Esophagus squamous epithelium (tissue), 5 donors: ENCODE measurements around the gene IGF1R. TPM values are rescaled to one million over a fixed set of nuclear protein-coding genes. Genes with fewer than 3 reads are reported as not detected.

ENCODE experiments used
- DNase-seq: peaks from one replicate; lab custom pipeline; 2025; lab: John Stamatoyannopoulos, UW
- H3K27ac ChIP-seq, 4 donors: fragments of 200-600 bp; sonication (generic); one replicate each; pipeline ENCODE4 v1.5.1; 2016 to 2019; ENCODE audit warnings: mild to moderate bottlenecking in 1 of 4
- H3K27me3 ChIP-seq, 4 donors: fragments of 200-600 bp; sonication (generic); 1 replicate in 3 of 4; 2 replicates in 1 of 4; pipeline versions ENCODE4 v1.5.1 to v1.6.0; 2017 to 2021; ENCODE audit warnings: antibody characterized with exemption in 1 of 4
- H3K36me3 ChIP-seq, 3 donors: fragments of 200-600 bp; sonication (generic); one replicate each; pipeline ENCODE4 v1.5.1; 2016 to 2019
- H3K4me1 ChIP-seq, 3 donors: fragments of 200-600 bp; sonication (generic); one replicate each; pipeline ENCODE4 v1.5.1; 2017 to 2019
- H3K4me3 ChIP-seq, 4 donors: fragments of 200-600 bp; sonication (generic); 1 replicate in 3 of 4; 2 replicates in 1 of 4; pipeline ENCODE4 v1.5.1; 2016 to 2019; ENCODE audit warnings: mild to moderate bottlenecking in 2 of 4, moderate library complexity in 1 of 4
- H3K9me3 ChIP-seq, 3 donors: fragments of 200-600 bp; sonication (generic); one replicate each; pipeline ENCODE4 v1.5.1; 2016 to 2019
- CTCF ChIP-seq, 6 experiments: fragments of 450-650 bp in 4 of 6; fragments of 200-600 bp in 2 of 6; sonication (generic) in 2 of 6; IDR thresholded peaks; one replicate each; pipeline ENCODE4 v1.5.1; 2016 to 2019; ENCODE audit warnings: antibody characterized with exemption in 6 of 6, mild to moderate bottlenecking in 4 of 6, moderate library complexity in 4 of 6
- POLR2A ChIP-seq, 4 donors: fragments of 450-650 bp; IDR thresholded peaks; one replicate each; pipeline ENCODE4 v1.6.1; 2017; ENCODE audit warnings: antibody characterized with exemption in 4 of 4, mild to moderate bottlenecking in 4 of 4, moderate library complexity in 3 of 4
- WGBS, 2 donors: methylation state at CpG; one replicate each; pipeline ENCODE4 v1.1.5; 2018; 5-methylcytosine and 5-hydroxymethylcytosine counted together
- intact Hi-C: fragments of 100-400 bp; cut with DNase I; formaldehyde crosslinking; loops from one replicate; pipeline ENCODE4 v1.15.0; 2022
- total RNA-seq, 4 donors: library from RNA; depleted of rRNA; stranded (reverse); fragments of >200 nt; gene quantifications; one replicate each; pipeline ENCODE4 v1.1.0, GENCODE V29; 2016
- donor health status: DM: yes; HTN: yes; CAD: no.

Gene IGF1R
- total RNA-seq, 4 donors from 2014 or later: 20.5 to 54.8 (median 40.4) TPM

- intact Hi-C loops: no loop called here
- H3K4me1 ChIP-seq: peaks cover 0 to 19% (median 11%) of the 10 kb centered on the region in 3 donors
- no peak overlapping the region for H3K27ac ChIP-seq
- TF ChIP-seq POLR2A (IDR thresholded peaks at IDR 0.05) (no peak), CTCF (IDR thresholded peaks at IDR 0.05) (no peak)
- WGBS, 2 donors: 62 to 91% methylated on average over 4 to 22 of the region's 29 CpGs
- H3K4me3 ChIP-seq: no peak overlapping the region
- H3K36me3 ChIP-seq: no peaks in the 10 kb centered on the region
- DNase-seq: no peak
- H3K9me3 ChIP-seq: no peaks in the 10 kb centered on the region
- H3K27me3 ChIP-seq: no peaks in the 10 kb centered on the region
Observed at GRCh38 chr15:98969126-98969735, 320.9 kb downstream of the IGF1R start.

GRCh38 chr15:98970799-98971198, 322.5 kb downstream of the IGF1R start:
- 96% methylated on average over 5 of the region's 8 CpGs; no CpG with 5 or more reads in 1 of the 2 donors for WGBS, 2 donors
- Histone ChIP-seq H3K27ac (no peak overlapping the region), H3K36me3 (no peaks in the 10 kb centered on the region), H3K4me3 (no peak overlapping the region), H3K4me1 (peaks cover 0 to 15% (median 8%) of the 10 kb centered on the region in 3 donors), H3K9me3 (no peaks in the 10 kb centered on the region), H3K27me3 (no peaks in the 10 kb centered on the region)
- no peak for DNase-seq
- TF ChIP-seq CTCF (IDR thresholded peaks at IDR 0.05): no peak
- no peak for TF ChIP-seq POLR2A (IDR thresholded peaks at IDR 0.05)
- intact Hi-C loops: no loop called here

GRCh38 chr15:98976500-98976899, 328.2 kb downstream of the IGF1R start:
- Histone ChIP-seq H3K27me3 (no peaks in the 10 kb centered on the region), H3K4me1 (peaks cover 0 to 36% (median 6%) of the 10 kb centered on the region in 3 donors), H3K4me3 (no peak overlapping the region), H3K27ac (no peak overlapping the region), H3K36me3 (no peaks in the 10 kb centered on the region), H3K9me3 (no peaks in the 10 kb centered on the region)
- DNase-seq: no peak
- TF ChIP-seq POLR2A (IDR thresholded peaks at IDR 0.05) (no peak), CTCF (IDR thresholded peaks at IDR 0.05) (no peak)
- WGBS, 2 donors: 70 to 100% methylated on average over 1 of the region's 1 CpG
- intact Hi-C loops: no loop called here

- WGBS, 2 donors: 78 to 83% methylated on average over 3 of the region's 3 CpGs
- H3K9me3 ChIP-seq: no peaks in the 10 kb centered on the region
- intact Hi-C loops: no loop called here
Observed at GRCh38 chr15:98977441-98977840, 329.1 kb downstream of the IGF1R start.

More at GRCh38 chr15:98977441-98977840, 329.1 kb downstream of the IGF1R start:
- TF ChIP-seq CTCF (IDR thresholded peaks at IDR 0.05) (no peak), POLR2A (IDR thresholded peaks at IDR 0.05) (no peak)
- no peaks in the 10 kb centered on the region for H3K36me3 ChIP-seq
- H3K27ac ChIP-seq: peak overlapping the region in 1 of 4 donors; percentile 51
- H3K4me3 ChIP-seq: no peak overlapping the region
- H3K27me3 ChIP-seq: no peaks in the 10 kb centered on the region
- peaks cover 9 to 45% (median 9%) of the 10 kb centered on the region in 3 donors for H3K4me1 ChIP-seq
- no peak for DNase-seq
